ENCODE results near the gene CNNM3. TPM values are rescaled to one million over a fixed set of nuclear protein-coding genes. Genes with fewer than 3 reads are reported as not detected.

The CNNM3 gene
- total RNA-seq, 1 donor from 2014 or later = 65.2 TPM

- no peak for DNase-seq (ENCODE audit: low spot score)
Observed at GRCh38 chr2:96877042-96877451, 61.0 kb downstream of the CNNM3 start.

- DNase-seq (ENCODE audit: low spot score) = no peak
Observed at GRCh38 chr2:96877631-96878092, 61.6 kb downstream of the CNNM3 start.

- DNase-seq (ENCODE audit: low spot score) = no peak
Observed at GRCh38 chr2:96878171-96878570, 62.1 kb downstream of the CNNM3 start.

- DNase-seq (ENCODE audit: low spot score) = no peak
Observed at GRCh38 chr2:96878796-96879544, 62.9 kb downstream of the CNNM3 start.

- DNase-seq (ENCODE audit: low spot score) = no peak
Observed at GRCh38 chr2:96879545-96880040, 63.5 kb downstream of the CNNM3 start.

- DNase-seq (ENCODE audit: low spot score) = no peak
Observed at GRCh38 chr2:96880891-96881273, 64.8 kb downstream of the CNNM3 start.

GRCh38 chr2:96881349-96882195, 65.5 kb downstream of the CNNM3 start:
- DNase-seq (ENCODE audit: low spot score) = no peak

GRCh38 chr2:96882230-96882629, 66.2 kb downstream of the CNNM3 start:
- no peak for DNase-seq (ENCODE audit: low spot score)

- no peak for DNase-seq (ENCODE audit: low spot score)
Observed at GRCh38 chr2:96882906-96883305, 66.8 kb downstream of the CNNM3 start.

GRCh38 chr2:96883306-96883705, 67.2 kb downstream of the CNNM3 start:
- DNase-seq (ENCODE audit: low spot score) = no peak

Other genes starting within 250 kb of the CNNM3 start
- gene KANSL3, start 178.0 kb upstream of the CNNM3 start, total RNA-seq = 38.7 TPM
- gene FER1L5, start 173.5 kb upstream of the CNNM3 start, total RNA-seq = 1.1 TPM
- 28.0 TPM for gene LMAN2L, start 76.2 kb upstream of the CNNM3 start, total RNA-seq
- 14.1 TPM for gene CNNM4, start 55.4 kb upstream of the CNNM3 start, total RNA-seq
- gene ANKRD23, start 27.8 kb downstream of the CNNM3 start, total RNA-seq = 6.9 TPM
- 19.1 TPM for gene ANKRD39, start 41.7 kb downstream of the CNNM3 start, total RNA-seq
- gene SEMA4C, start 53.8 kb downstream of the CNNM3 start, total RNA-seq = 42.3 TPM
- 0.92 TPM for gene FAM178B, start 170.3 kb downstream of the CNNM3 start, total RNA-seq

All from mucosa of gallbladder (tissue), 1 donor.